ENCODE results near the gene RALGDS.

GRCh38 chr9:133078486-133078885 lies 42.6 kb downstream of the RALGDS start:
- no peak for TF ChIP-seq CTCF (IDR thresholded peaks at IDR 0.05; ENCODE audit: low read depth, low read length)
- no peak for TF ChIP-seq POLR2A (IDR thresholded peaks at IDR 0.05; ENCODE audit: extremely low read depth, insufficient read length)
- no peak for TF ChIP-seq MYC (IDR thresholded peaks at IDR 0.05; ENCODE audit: low read depth, low read length)
- TF ChIP-seq MAX (IDR thresholded peaks at IDR 0.05; ENCODE audit: low read depth, low read length) = no peak

Data from NB4 (cell line).